GM23338 (cell line): ENCODE results near the gene MAP1LC3B. TPM values are rescaled to one million over a fixed set of nuclear protein-coding genes. Genes with fewer than 3 reads are reported as not detected.
A peak's percentile ranks its signal among the peaks of the same experiment; 100 is the strongest.

Source experiments
- ATAC-seq: fragments of 200-7000 bp; cut with Tn5 transposase; 3 replicates; pipeline ENCODE4 v1.9.1; 2020
- DNase-seq: peaks from one replicate; pipeline ENCODE4 v3.0.0-alpha.2; 2015; ENCODE audit warnings: low spot score
- H2AFZ ChIP-seq: fragments of 200-600 bp; sonication (generic); 2 replicates; pipeline ENCODE4 v1.8.0; 2016; ENCODE audit warnings: antibody characterized with exemption, mild to moderate bottlenecking, moderate library complexity
- H3F3A ChIP-seq: fragments of 200-600 bp; sonication (generic); replicated peaks from 2 replicates; pipeline ENCODE4 v1.8.0; 2017; ENCODE audit warnings: antibody characterized with exemption, mixed run types, low read depth
- H3K27ac ChIP-seq: fragments of 200-600 bp; sonication (generic); 2 replicates; pipeline ENCODE4 v1.6.1; 2016; ENCODE audit warnings: low read depth
- H3K27me3 ChIP-seq: fragments of 200-600 bp; sonication (generic); 2 replicates; pipeline ENCODE4 v1.8.0; 2016; ENCODE audit warnings: mild to moderate bottlenecking, mixed run types, moderate library complexity; ENCODE audit not compliant: insufficient read depth
- H3K36me3 ChIP-seq: fragments of 200-600 bp; sonication (generic); 2 replicates; pipeline ENCODE4 v1.8.0; 2016; ENCODE audit warnings: mild to moderate bottlenecking; ENCODE audit not compliant: insufficient read depth
- H3K4me1 ChIP-seq: fragments of 200-600 bp; sonication (generic); 2 replicates; pipeline ENCODE4 v1.8.0; 2016; ENCODE audit warnings: mild to moderate bottlenecking, moderate library complexity; ENCODE audit not compliant: insufficient read depth
- H3K4me2 ChIP-seq: fragments of 200-600 bp; sonication (generic); 2 replicates; pipeline ENCODE4 v1.7.1; 2017; ENCODE audit warnings: mixed run types
- H3K4me3 ChIP-seq: fragments of 200-600 bp; sonication (generic); 2 replicates; pipeline ENCODE4 v1.6.1; 2016; ENCODE audit warnings: mixed run types
- H3K79me2 ChIP-seq: fragments of 200-600 bp; sonication (generic); replicated peaks from 2 replicates; pipeline ENCODE4 v1.8.0; 2017; ENCODE audit warnings: mild to moderate bottlenecking; ENCODE audit not compliant: insufficient read depth
- H3K9me2 ChIP-seq: fragments of 200-600 bp; sonication (generic); 2 replicates; pipeline ENCODE4 v1.8.0; 2017; ENCODE audit not compliant: insufficient read depth
- H4K20me1 ChIP-seq: fragments of 200-600 bp; sonication (generic); replicated peaks from 2 replicates; pipeline ENCODE4 v1.8.0; 2017; ENCODE audit warnings: mild to moderate bottlenecking; ENCODE audit not compliant: insufficient read depth
- H3K27ac Mint-ChIP-seq: 2 replicates; pipeline ENCODE4 v1.8.0; 2020; ENCODE audit warnings: inconsistent platforms, mild to moderate bottlenecking, moderate library complexity, mixed read lengths
- H3K27me3 Mint-ChIP-seq: 3 replicates; pipeline ENCODE4 v1.8.0; 2022; ENCODE audit warnings: low read depth, mild to moderate bottlenecking, moderate library complexity, mixed read lengths, inconsistent platforms; ENCODE audit not compliant: insufficient read depth, poor library complexity
- H3K36me3 Mint-ChIP-seq: 3 replicates; pipeline ENCODE4 v1.8.0; 2021; ENCODE audit warnings: low read depth, mild to moderate bottlenecking, inconsistent platforms, moderate library complexity, mixed read lengths
- H3K4me1 Mint-ChIP-seq: 3 replicates; pipeline ENCODE4 v1.8.0; 2020; ENCODE audit warnings: mild to moderate bottlenecking, inconsistent platforms, mixed read lengths
- H3K4me3 Mint-ChIP-seq: 3 replicates; pipeline ENCODE4 v1.8.0; 2021; ENCODE audit warnings: moderate library complexity, mild to moderate bottlenecking, inconsistent platforms, mixed read lengths
- H3K9me3 Mint-ChIP-seq: 3 replicates; pipeline ENCODE4 v1.8.0; 2020; ENCODE audit warnings: moderate library complexity, mild to moderate bottlenecking, inconsistent platforms, mixed read lengths
- CREB1 ChIP-seq: fragments of 250-450 bp; sonication (Bioruptor Pico); IDR thresholded peaks from 2 replicates; pipeline ENCODE4 v1.5.0; 2020; ENCODE audit warnings: low read depth, mild to moderate bottlenecking, moderate library complexity
- CTCF ChIP-seq, 2 experiments: fragments of 200-600 bp in 1 of 2; sonication (generic) in 1 of 2; conservative IDR thresholded peaks; 2 replicates each; pipeline versions ENCODE4 v1.5.1 to v1.6.1; 2016 to 2017; ENCODE audit warnings: antibody characterized with exemption in 2 of 2, low read depth in 2 of 2, mild to moderate bottlenecking in 2 of 2, moderate library complexity in 1 of 2
- EZH2 ChIP-seq: fragments of 200-600 bp; sonication (generic); IDR thresholded peaks from one replicate; pipeline ENCODE4 v1.8.0; 2017; ENCODE audit warnings: antibody characterized with exemption, mild to moderate bottlenecking, low read depth; ENCODE audit not compliant: unreplicated experiment
- EZH2phosphoT487 ChIP-seq: fragments of 200-600 bp; sonication (generic); IDR thresholded peaks from one replicate; pipeline ENCODE4 v1.8.1; 2018; ENCODE audit warnings: antibody characterized with exemption; ENCODE audit not compliant: unreplicated experiment
- JUNB ChIP-seq: IDR thresholded peaks from one replicate; pipeline ENCODE4 v1.6.1; 2016; ENCODE audit warnings: antibody characterized with exemption; ENCODE audit not compliant: unreplicated experiment
- NANOG ChIP-seq: IDR thresholded peaks from 2 replicates; pipeline ENCODE4 v1.6.1; 2016; ENCODE audit warnings: antibody characterized with exemption, borderline replicate concordance
- POLR2AphosphoS5 ChIP-seq: IDR thresholded peaks from 2 replicates; pipeline ENCODE4 v1.6.1; 2016; ENCODE audit warnings: antibody characterized with exemption, low read depth
- STAT1 ChIP-seq: IDR thresholded peaks from one replicate; pipeline ENCODE4 v1.6.1; 2016; ENCODE audit warnings: antibody characterized with exemption; ENCODE audit not compliant: unreplicated experiment
- ZNF114 ChIP-seq: fragments of 250-450 bp; sonication (Bioruptor Pico); IDR thresholded peaks from 2 replicates; pipeline ENCODE4 v1.5.0; 2020; ENCODE audit warnings: mild to moderate bottlenecking, moderate library complexity
- ZNF331 ChIP-seq: fragments of 250-450 bp; sonication (Bioruptor Pico); IDR thresholded peaks from 2 replicates; pipeline ENCODE4 v1.5.0; 2020; ENCODE audit warnings: low read depth, mild to moderate bottlenecking, moderate library complexity
- long read RNA-seq: library from polyadenylated mRNA; unstranded; transcript quantifications from one replicate; pipeline ENCODE4 v2.0.0, GENCODE V29; 2020; ENCODE audit not compliant: unreplicated experiment
- polyA plus RNA-seq: library from polyadenylated mRNA; unstranded; fragments of >200 nt; fragmentation: Nextera tagmentation; extraction: Ambion mirVana; gene quantifications from 2 replicates; pipeline ENCODE4 v1.2.1, GENCODE V29; 2016
- total RNA-seq: library from RNA; depleted of rRNA; stranded (reverse); fragments of >200 nt; shearing (Covaris generic); gene quantifications from 2 replicates; pipeline ENCODE4 v1.2.3, GENCODE V29; 2014; rRNA removed
- TF ChIP-seq, protein P1 (sequence below): IDR thresholded peaks from 2 replicates; pipeline ENCODE4 v1.6.1; 2016; ENCODE audit warnings: antibody characterized with exemption
- TF ChIP-seq, protein P2 (sequence below): fragments of 250-450 bp; sonication (Bioruptor Pico); IDR thresholded peaks from 2 replicates; pipeline ENCODE4 v1.5.0; 2020; ENCODE audit warnings: mild to moderate bottlenecking, moderate library complexity

The MAP1LC3B gene
- total RNA-seq (35.9 and 42.6 TPM in 2 replicates), polyA plus RNA-seq (75.0 and 80.2 TPM in 2 replicates)
- long read RNA-seq, transcript MAP1LC3B-201 (4 exons, 2,688 nt): major isoform, 45 of 59 reads
- long read RNA-seq, partial matches to known transcripts: 0 of 59 reads
- long read RNA-seq, other reads (novel, unspliced or antisense): 13 of 59 reads

DNA sequence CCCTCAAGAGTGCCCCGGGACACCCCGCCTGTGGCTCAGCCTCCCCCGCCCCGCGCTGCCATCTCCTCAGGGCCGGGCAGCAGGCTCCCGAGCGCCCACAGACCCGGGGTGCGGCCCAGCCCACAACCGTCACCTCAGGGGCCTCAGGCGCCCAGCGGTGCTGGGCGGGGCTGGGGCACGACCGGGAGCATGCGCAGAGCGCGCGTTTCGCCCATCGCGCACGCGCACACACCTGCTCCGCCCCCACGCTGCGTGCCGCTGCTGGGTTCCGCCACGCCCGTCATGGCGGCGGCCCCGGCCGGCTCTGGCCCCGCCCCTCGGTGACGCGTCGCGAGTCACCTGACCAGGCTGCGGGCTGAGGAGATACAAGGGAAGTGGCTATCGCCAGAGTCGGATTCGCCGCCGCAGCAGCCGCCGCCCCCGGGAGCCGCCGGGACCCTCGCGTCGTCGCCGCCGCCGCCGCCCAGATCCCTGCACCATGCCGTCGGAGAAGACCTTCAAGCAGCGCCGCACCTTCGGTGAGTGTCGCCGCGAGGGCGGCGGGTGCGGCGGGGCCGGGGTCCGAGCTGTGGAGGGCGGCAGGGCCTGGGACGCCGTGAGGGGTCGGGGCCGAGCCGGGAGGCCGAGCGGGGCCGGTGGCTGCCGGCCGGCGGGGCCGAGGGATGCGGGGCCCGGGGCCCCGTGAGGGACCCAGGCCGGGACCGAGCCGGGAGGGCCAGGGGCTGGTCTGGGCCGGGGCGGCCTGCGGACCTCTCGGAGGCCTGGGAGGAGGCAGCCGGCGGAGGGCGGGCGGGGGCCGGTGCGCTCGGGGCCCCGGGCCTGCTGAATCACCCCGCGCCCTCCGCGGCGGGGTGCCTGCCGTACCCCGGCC lies at the start of gene MAP1LC3B:
Gene MAP1LC3B (plus strand): TSS at position 387 of the 871 bp plus-strand sequence. CDS start 92 bp downstream, at position 479.
- Histone ChIP-seq H3K4me2 (peak within 1 kb of the TSS; percentile 94), H3F3A (0 out of 2 replicates have a peak, but pooled peaks cover 10% of the 10 kb centered on the region), H3K4me1 (peaks cover 19% of the 10 kb centered on the region), H3K36me3 (no peaks in the 10 kb centered on the region), H3K4me3 (peak within 1 kb of the TSS; percentile 79), H3K27ac (peak within 1 kb of the TSS; percentile 67; the same call in 1 of the 2 replicates), H3K79me2 (peaks cover 43% of the 10 kb centered on the region), H4K20me1 (peaks cover 32% of the 10 kb centered on the region), H3K9me2 (no peaks in the 10 kb centered on the region), H3K27me3 (no peaks in the 10 kb centered on the region), H2AFZ (peak within 1 kb of the TSS; percentile 56)
- DNase-seq (peak; percentile 95), ATAC-seq (peak; percentile 63)
- Mint-ChIP-seq H3K4me3 (peak within 1 kb of the TSS; percentile 88), H3K27ac (peak within 1 kb of the TSS; percentile 80; the same call in 1 of the 2 replicates), H3K9me3 (no peaks in the 10 kb centered on the region; the same call in 2 of the 3 replicates), H3K27me3 (peaks cover 16% of the 10 kb centered on the region), H3K4me1 (peaks cover 33% of the 10 kb centered on the region), H3K36me3 (peaks cover 3% of the 10 kb centered on the region; the same call in 2 of the 3 replicates)
- TF ChIP-seq CTCF (conservative IDR thresholded peaks at IDR 0.05; ENCODE audit: low read depth in 2 of 2): no peak
- TF ChIP-seq, protein P1, sequence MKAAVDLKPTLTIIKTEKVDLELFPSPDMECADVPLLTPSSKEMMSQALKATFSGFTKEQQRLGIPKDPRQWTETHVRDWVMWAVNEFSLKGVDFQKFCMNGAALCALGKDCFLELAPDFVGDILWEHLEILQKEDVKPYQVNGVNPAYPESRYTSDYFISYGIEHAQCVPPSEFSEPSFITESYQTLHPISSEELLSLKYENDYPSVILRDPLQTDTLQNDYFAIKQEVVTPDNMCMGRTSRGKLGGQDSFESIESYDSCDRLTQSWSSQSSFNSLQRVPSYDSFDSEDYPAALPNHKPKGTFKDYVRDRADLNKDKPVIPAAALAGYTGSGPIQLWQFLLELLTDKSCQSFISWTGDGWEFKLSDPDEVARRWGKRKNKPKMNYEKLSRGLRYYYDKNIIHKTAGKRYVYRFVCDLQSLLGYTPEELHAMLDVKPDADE: peak; percentile 92
- no peak for TF ChIP-seq NANOG
- no peak for TF ChIP-seq JUNB
- TF ChIP-seq CREB1: peak; percentile 96
- TF ChIP-seq, protein P2, sequence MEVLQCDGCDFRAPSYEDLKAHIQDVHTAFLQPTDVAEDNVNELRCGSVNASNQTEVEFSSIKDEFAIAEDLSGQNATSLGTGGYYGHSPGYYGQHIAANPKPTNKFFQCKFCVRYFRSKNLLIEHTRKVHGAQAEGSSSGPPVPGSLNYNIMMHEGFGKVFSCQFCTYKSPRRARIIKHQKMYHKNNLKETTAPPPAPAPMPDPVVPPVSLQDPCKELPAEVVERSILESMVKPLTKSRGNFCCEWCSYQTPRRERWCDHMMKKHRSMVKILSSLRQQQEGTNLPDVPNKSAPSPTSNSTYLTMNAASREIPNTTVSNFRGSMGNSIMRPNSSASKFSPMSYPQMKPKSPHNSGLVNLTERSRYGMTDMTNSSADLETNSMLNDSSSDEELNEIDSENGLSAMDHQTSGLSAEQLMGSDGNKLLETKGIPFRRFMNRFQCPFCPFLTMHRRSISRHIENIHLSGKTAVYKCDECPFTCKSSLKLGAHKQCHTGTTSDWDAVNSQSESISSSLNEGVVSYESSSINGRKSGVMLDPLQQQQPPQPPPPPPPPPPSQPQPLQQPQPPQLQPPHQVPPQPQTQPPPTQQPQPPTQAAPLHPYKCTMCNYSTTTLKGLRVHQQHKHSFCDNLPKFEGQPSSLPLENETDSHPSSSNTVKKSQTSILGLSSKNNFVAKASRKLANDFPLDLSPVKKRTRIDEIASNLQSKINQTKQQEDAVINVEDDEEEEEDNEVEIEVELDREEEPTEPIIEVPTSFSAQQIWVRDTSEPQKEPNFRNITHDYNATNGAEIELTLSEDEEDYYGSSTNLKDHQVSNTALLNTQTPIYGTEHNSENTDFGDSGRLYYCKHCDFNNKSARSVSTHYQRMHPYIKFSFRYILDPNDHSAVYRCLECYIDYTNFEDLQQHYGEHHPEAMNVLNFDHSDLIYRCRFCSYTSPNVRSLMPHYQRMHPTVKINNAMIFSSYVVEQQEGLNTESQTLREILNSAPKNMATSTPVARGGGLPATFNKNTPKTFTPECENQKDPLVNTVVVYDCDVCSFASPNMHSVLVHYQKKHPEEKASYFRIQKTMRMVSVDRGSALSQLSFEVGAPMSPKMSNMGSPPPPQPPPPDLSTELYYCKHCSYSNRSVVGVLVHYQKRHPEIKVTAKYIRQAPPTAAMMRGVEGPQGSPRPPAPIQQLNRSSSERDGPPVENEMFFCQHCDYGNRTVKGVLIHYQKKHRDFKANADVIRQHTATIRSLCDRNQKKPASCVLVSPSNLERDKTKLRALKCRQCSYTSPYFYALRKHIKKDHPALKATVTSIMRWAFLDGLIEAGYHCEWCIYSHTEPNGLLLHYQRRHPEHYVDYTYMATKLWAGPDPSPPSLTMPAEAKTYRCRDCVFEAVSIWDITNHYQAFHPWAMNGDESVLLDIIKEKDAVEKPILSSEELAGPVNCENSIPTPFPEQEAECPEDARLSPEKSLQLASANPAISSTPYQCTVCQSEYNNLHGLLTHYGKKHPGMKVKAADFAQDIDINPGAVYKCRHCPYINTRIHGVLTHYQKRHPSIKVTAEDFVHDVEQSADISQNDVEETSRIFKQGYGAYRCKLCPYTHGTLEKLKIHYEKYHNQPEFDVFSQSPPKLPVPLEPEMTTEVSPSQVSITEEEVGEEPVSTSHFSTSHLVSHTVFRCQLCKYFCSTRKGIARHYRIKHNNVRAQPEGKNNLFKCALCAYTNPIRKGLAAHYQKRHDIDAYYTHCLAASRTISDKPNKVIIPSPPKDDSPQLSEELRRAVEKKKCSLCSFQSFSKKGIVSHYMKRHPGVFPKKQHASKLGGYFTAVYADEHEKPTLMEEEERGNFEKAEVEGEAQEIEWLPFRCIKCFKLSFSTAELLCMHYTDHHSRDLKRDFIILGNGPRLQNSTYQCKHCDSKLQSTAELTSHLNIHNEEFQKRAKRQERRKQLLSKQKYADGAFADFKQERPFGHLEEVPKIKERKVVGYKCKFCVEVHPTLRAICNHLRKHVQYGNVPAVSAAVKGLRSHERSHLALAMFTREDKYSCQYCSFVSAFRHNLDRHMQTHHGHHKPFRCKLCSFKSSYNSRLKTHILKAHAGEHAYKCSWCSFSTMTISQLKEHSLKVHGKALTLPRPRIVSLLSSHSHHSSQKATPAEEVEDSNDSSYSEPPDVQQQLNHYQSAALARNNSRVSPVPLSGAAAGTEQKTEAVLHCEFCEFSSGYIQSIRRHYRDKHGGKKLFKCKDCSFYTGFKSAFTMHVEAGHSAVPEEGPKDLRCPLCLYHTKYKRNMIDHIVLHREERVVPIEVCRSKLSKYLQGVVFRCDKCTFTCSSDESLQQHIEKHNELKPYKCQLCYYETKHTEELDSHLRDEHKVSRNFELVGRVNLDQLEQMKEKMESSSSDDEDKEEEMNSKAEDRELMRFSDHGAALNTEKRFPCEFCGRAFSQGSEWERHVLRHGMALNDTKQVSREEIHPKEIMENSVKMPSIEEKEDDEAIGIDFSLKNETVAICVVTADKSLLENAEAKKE (CRISPR knock-in tag): no peak
- TF ChIP-seq EZH2: no peak
- no peak for TF ChIP-seq EZH2phosphoT487
- TF ChIP-seq STAT1: no peak
- TF ChIP-seq POLR2AphosphoS5: peak; percentile 83
- TF ChIP-seq ZNF331 (CRISPR knock-in tag): no peak
- no peak for TF ChIP-seq ZNF114
